AG04450 (cell line): ENCODE measurements around the gene CTBP2. TPM values are rescaled to one million over a fixed set of nuclear protein-coding genes. Genes with fewer than 3 reads are reported as not detected.

Experiments used
- CTCF ChIA-PET: fragments of 300-600, 350-600 bp; formaldehyde crosslinking; extraction: SDS; loops from one replicate; lab custom pipeline; 2022; ENCODE audit warnings: antibody characterized with exemption, inconsistent platforms; lab: Charles Lee
- POLR2A ChIA-PET: fragments of 350-600 bp; formaldehyde crosslinking; extraction: SDS; loops from one replicate; lab custom pipeline; 2021; ENCODE audit warnings: antibody characterized with exemption, inconsistent platforms; lab: Yijun Ruan, JAX
- DNase-seq: peaks from one replicate; pipeline ENCODE4 v3.0.0-alpha.2; 2011; ENCODE audit warnings: low read depth, low spot score
- H3K27ac ChIP-seq: one replicate; pipeline ENCODE4 v1.5.1; 2012; ENCODE audit warnings: low read depth, low read length, control low read depth
- H3K27me3 ChIP-seq: one replicate; pipeline ENCODE4 v1.6.0; 2012; ENCODE audit warnings: low read length; ENCODE audit not compliant: control insufficient read depth, insufficient read depth
- H3K4me3 ChIP-seq: 2 replicates; pipeline ENCODE4 v1.5.1; 2011; ENCODE audit warnings: mild to moderate bottlenecking, low read depth, low read length, control low read depth
- H3K9me3 ChIP-seq: 2 replicates; pipeline ENCODE4 v1.5.1; 2012; ENCODE audit warnings: low read length; ENCODE audit not compliant: control insufficient read depth, insufficient read depth
- polyA plus RNA-seq: library from polyadenylated mRNA; depleted of rRNA; stranded (reverse); fragments of >200 nt; gene quantifications from 2 replicates; pipeline ENCODE4 v1.2.3, GENCODE V29; 2011
- TF ChIP-seq, protein P1 (sequence below): IDR thresholded peaks from 2 replicates; pipeline ENCODE4 v1.5.1; 2011; ENCODE audit warnings: low read depth, low read length, control low read depth, inconsistent platforms

Gene CTBP2
- polyA plus RNA-seq, 1 experiment: 52.5 TPM

DNA sequence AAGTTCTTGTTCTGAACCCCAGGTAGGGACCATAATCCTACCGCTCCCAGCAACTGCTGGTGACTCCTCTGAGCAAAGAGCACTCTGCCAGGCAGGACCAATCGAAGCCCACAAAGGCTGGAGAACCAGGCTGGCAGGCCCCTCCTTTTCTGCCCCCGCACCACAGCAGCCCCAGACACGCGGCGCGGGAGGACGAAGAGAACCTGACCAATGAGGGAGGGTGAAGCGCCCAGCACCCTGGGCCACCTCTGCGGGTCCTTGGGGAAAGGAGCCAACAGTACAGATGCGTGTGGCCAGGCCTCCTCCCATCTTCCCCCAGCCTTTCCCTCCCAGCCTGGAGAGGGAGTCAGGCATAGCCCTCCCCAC lies 25.9 kb downstream of the CTBP2 start:
- ChIA-PET CTCF (no interaction called here), POLR2A (no interaction called here)
- no peak for DNase-seq
- no peak overlapping the region for H3K27ac ChIP-seq
- no peaks in the 10 kb centered on the region for H3K27me3 ChIP-seq
- no peaks in the 10 kb centered on the region; the same call in 1 of the 2 replicates for H3K9me3 ChIP-seq
- H3K4me3 ChIP-seq: no peak overlapping the region
- TF ChIP-seq, protein P1, sequence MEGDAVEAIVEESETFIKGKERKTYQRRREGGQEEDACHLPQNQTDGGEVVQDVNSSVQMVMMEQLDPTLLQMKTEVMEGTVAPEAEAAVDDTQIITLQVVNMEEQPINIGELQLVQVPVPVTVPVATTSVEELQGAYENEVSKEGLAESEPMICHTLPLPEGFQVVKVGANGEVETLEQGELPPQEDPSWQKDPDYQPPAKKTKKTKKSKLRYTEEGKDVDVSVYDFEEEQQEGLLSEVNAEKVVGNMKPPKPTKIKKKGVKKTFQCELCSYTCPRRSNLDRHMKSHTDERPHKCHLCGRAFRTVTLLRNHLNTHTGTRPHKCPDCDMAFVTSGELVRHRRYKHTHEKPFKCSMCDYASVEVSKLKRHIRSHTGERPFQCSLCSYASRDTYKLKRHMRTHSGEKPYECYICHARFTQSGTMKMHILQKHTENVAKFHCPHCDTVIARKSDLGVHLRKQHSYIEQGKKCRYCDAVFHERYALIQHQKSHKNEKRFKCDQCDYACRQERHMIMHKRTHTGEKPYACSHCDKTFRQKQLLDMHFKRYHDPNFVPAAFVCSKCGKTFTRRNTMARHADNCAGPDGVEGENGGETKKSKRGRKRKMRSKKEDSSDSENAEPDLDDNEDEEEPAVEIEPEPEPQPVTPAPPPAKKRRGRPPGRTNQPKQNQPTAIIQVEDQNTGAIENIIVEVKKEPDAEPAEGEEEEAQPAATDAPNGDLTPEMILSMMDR: no peak

DNA sequence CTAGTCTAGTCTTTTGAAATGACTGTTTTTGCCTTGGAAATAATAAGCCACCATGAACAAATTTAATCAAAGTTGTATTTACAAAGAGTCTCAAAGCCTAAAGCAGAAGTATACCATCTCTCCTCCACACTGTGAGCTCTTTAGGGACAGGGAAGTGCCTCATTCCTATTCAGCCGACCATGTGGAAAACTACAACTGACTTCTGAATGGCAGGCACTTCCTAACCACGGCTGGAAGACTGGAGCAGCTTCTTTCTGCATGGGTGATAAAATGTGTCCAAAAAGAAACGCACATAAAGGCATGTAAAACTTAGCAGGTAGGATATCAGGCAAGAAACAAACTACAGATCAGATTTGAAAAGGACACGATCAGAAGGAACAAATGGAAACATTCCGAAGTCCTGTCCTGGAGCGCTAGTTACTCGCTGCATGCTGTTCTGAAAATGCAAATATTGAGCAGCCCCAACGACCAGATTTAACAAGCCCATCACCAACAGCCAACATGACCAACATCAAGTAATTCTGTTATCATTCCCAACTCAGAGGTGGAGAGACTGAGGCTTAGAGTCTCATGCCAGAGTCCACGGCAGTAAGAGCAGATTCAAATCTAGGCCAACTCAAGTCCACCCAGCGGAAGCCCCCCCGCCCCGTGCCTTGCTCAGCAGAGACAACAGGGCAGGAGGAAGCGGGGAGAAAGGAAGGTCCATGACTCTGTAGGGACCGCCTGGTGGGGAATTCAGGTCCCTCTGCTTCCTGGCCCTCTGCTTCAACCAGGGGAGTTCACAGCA lies 26.5 kb downstream of the CTBP2 start:
- CTCF ChIA-PET: interaction anchor here (1.6 kb wide), 1 partner anchor 86 kb away, joined by 6 read pairs; no protein-coding TSS in a partner anchor

DNA sequence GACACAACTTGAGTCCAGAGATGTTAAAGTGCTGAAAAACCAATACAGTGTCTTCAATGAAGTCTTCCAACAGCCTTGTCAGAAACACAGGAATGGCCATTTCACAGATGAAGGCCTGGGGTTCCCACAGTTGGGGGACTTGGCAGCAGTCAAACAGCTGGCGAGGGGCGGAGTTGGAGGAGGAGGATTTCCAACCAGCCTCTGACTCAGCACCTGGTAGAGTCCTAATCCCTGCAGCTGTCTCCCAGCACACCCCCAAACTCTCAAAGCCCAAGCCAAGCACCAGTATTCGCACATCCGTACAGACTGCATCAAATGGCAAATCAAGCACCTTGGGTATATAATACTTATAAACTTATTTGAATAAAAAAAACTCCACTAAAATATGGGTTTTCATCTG lies 28.0 kb downstream of the CTBP2 start:
- H3K27ac ChIP-seq: no peak overlapping the region
- H3K27me3 ChIP-seq: no peaks in the 10 kb centered on the region
- no peak for DNase-seq
- TF ChIP-seq, protein P1: no peak
- no peaks in the 10 kb centered on the region; the same call in 1 of the 2 replicates for H3K9me3 ChIP-seq
- POLR2A ChIA-PET: no interaction called here
- no peak overlapping the region for H3K4me3 ChIP-seq
- CTCF ChIA-PET: interaction anchor here (1.6 kb wide), 1 partner anchor 84 kb away, joined by 6 read pairs; no protein-coding TSS in a partner anchor

More for the DNA sequence above, 26.5 kb downstream of the CTBP2 start:
- Histone ChIP-seq H3K9me3 (no peaks in the 10 kb centered on the region; the same call in 1 of the 2 replicates), H3K27me3 (no peaks in the 10 kb centered on the region), H3K27ac (no peak overlapping the region), H3K4me3 (no peak overlapping the region)
- no peak for DNase-seq
- TF ChIP-seq, protein P1: no peak
- POLR2A ChIA-PET: no interaction called here

DNA sequence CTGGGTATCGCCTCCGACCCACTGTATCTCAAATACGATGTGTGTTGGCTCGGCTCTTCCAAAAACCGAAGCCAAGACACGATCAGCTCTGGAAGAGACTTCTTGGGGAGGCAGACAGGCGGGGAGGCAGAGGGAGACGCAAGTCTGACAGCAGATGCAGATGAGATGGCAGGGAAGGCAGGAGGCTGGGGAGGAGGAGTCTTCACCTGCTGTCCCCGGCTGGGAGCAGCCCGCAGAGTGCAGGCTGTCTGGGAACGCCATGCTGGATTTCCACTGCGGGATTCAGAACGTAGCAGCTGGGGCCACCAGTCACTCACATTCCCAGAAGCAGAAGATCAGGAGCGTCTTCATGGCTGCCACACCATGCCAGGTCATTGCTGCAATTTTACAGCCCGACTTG lies 29.4 kb downstream of the CTBP2 start:
- DNase-seq: no peak
- POLR2A ChIA-PET: no interaction called here

More for the DNA sequence above, 29.4 kb downstream of the CTBP2 start:
- Histone ChIP-seq H3K27me3 (no peaks in the 10 kb centered on the region), H3K27ac (no peak overlapping the region), H3K4me3 (no peak overlapping the region), H3K9me3 (no peaks in the 10 kb centered on the region; the same call in 1 of the 2 replicates)
- TF ChIP-seq, protein P1: no peak
- CTCF ChIA-PET: no interaction called here
